Nephron (organoid): ENCODE data around the gene PCDH15.
"Not testable (repeated sequence)": the region's sequence is repeated elsewhere in the genome, so short reads cannot be mapped to it uniquely, and the experiment has no call there.

Experiments used
- H3K27ac Mint-ChIP-seq, 3 experiments: 2 replicates each; pipeline ENCODE4 v1.8.0; 2020; ENCODE audit warnings: mixed read lengths in 3 of 3, mild to moderate bottlenecking in 2 of 3, moderate library complexity in 1 of 3
- H3K27me3 Mint-ChIP-seq: 2 replicates; pipeline ENCODE4 v1.8.0; 2021; ENCODE audit warnings: low read depth, mild to moderate bottlenecking, moderate library complexity, mixed read lengths
- H3K36me3 Mint-ChIP-seq: 2 replicates; pipeline ENCODE4 v1.8.0; 2020; ENCODE audit warnings: low read depth, mixed read lengths
- H3K4me1 Mint-ChIP-seq: 2 replicates; pipeline ENCODE4 v1.8.0; 2020; ENCODE audit warnings: mixed read lengths
- H3K4me3 Mint-ChIP-seq, 3 experiments: 2 replicates each; pipeline ENCODE4 v1.8.0; 2020; ENCODE audit warnings: mild to moderate bottlenecking in 3 of 3, mixed read lengths in 3 of 3, moderate library complexity in 2 of 3
- H3K9me3 Mint-ChIP-seq: 2 replicates; pipeline ENCODE4 v1.8.0; 2020; ENCODE audit warnings: mixed read lengths
- TF ChIP-seq, protein P1 (sequence below), 3 experiments: fragments of 200-600 bp; sonication (generic); IDR thresholded peaks; one replicate each; pipeline ENCODE4 v1.5.0; 2021; ENCODE audit warnings: antibody characterized with exemption in 3 of 3; ENCODE audit not compliant: unreplicated experiment in 3 of 3

The PCDH15 gene

DNA sequence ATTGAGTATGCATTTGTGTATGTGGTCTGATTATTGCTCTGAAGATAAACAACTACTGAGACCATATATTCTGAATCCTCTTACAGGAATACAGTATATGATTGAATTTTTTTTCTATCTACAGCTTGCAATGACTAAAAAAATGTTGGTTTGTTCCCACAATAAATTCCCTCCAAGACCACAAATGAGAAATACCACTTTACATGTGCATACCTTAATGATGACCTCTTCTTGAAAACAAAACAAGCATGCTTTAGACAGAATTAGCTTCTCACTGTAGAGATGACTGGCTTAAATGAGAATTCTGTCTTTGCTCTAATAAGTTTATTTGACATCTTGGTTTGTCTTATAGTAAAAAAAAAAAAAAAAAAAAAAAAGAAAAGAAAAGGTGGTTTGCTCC, 241.5 kb downstream of the PCDH15 start:
- Mint-ChIP-seq H3K9me3 (no peaks in the 10 kb centered on the region), H3K27me3 (no peaks in the 10 kb centered on the region), H3K4me3 (no peak overlapping the region), H3K4me1 (no peaks in the 10 kb centered on the region), H3K36me3 (no peaks in the 10 kb centered on the region), H3K27ac (no peak overlapping the region)
- TF ChIP-seq, protein P1, sequence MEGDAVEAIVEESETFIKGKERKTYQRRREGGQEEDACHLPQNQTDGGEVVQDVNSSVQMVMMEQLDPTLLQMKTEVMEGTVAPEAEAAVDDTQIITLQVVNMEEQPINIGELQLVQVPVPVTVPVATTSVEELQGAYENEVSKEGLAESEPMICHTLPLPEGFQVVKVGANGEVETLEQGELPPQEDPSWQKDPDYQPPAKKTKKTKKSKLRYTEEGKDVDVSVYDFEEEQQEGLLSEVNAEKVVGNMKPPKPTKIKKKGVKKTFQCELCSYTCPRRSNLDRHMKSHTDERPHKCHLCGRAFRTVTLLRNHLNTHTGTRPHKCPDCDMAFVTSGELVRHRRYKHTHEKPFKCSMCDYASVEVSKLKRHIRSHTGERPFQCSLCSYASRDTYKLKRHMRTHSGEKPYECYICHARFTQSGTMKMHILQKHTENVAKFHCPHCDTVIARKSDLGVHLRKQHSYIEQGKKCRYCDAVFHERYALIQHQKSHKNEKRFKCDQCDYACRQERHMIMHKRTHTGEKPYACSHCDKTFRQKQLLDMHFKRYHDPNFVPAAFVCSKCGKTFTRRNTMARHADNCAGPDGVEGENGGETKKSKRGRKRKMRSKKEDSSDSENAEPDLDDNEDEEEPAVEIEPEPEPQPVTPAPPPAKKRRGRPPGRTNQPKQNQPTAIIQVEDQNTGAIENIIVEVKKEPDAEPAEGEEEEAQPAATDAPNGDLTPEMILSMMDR (IDR thresholded peaks at IDR 0.05; ENCODE audit: unreplicated experiment in 3 of 3) = no peak

DNA sequence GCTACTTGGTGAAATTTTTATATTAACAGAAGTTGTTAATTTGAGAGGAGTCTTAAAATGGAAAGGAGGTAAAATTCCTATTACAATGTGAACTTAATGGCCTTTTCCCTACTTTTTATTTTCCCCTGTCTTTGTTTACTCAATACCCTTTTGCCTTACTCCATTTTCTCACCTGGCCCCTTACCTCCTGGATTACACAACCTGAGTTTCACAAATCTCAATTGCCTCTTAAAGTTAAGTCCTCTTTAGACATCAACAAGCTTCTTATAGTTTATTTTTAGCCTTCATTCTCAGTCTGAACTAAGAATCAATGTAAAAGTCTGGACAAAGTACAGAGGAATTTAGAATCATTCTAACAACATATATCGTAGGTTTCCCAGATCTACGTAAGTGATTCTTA, 247.0 kb downstream of the PCDH15 start:
- Mint-ChIP-seq H3K27ac (no peak overlapping the region), H3K36me3 (no peaks in the 10 kb centered on the region), H3K27me3 (no peaks in the 10 kb centered on the region), H3K9me3 (no peaks in the 10 kb centered on the region), H3K4me1 (no peaks in the 10 kb centered on the region), H3K4me3 (no peak overlapping the region)
- TF ChIP-seq, protein P1 (IDR thresholded peaks at IDR 0.05; ENCODE audit: unreplicated experiment in 3 of 3) = no peak

DNA sequence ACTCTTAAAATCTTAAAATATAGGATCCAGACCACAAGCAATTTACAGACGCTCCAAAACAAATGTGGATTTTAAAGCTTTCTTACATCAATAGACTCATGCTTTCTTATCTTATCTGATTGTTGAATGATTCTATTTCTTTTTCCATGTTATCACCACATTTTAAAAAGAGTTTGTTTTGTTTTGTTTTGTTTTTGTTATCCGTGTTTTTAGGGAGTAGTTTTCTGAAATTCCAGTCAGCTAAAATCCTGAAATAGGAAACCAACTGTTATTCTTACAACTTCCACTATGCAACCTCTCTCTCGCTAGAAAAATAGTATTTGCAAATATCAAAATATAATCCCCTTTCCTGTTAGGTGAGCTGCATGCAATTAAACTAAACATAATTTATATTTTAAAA, 251.0 kb downstream of the PCDH15 start:
- Mint-ChIP-seq H3K27me3 (no peaks in the 10 kb centered on the region), H3K4me1 (no peaks in the 10 kb centered on the region), H3K9me3 (no peaks in the 10 kb centered on the region), H3K27ac (no peak overlapping the region), H3K36me3 (no peaks in the 10 kb centered on the region), H3K4me3 (no peak overlapping the region)
- TF ChIP-seq, protein P1 (IDR thresholded peaks at IDR 0.05; ENCODE audit: unreplicated experiment in 3 of 3) = no peak

DNA sequence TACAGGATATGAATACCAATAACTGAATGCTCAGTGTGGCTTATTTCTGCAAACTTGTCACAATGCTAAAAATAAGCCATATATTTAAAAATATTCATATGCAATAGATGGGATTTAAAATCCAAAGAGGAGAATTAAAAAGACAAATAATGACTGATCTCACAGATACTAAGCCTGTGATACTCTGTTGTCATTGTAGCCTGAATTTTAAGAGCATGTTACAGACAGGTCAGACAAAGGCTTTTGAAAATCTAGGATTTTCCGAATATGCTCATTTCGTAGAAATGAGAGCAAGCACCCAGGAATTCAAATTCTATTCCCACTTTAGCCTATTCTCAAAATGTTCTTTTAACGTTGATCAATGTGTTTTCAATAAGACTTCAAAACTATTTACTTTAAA, 269.7 kb downstream of the PCDH15 start:
- Mint-ChIP-seq H3K4me1 (no peaks in the 10 kb centered on the region), H3K9me3 (no peaks in the 10 kb centered on the region), H3K4me3 (no peak overlapping the region), H3K27me3 (no peaks in the 10 kb centered on the region), H3K36me3 (no peaks in the 10 kb centered on the region), H3K27ac (no peak overlapping the region)
- TF ChIP-seq, protein P1 (IDR thresholded peaks at IDR 0.05; ENCODE audit: unreplicated experiment in 3 of 3) = no peak

DNA sequence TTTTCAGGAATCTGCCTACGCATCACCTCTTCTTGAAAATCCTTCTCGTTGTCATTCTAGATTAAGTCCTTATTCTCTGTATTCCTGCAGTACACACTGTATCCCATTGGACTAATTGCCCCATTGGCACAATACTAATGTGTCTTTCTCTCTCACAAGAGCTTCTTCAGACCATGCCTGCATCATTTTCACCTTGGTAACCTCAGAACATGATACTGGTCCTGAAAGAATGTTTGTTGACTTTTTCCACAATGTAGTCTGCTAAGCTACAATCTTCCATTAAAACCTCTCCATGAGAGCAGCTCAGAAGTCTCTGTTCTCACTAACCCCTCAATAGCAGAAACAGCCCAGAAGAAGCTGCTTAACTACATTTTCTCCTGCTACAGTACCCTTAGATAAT, 270.7 kb downstream of the PCDH15 start:
- Mint-ChIP-seq H3K27ac (no peak overlapping the region), H3K4me1 (no peaks in the 10 kb centered on the region), H3K4me3 (no peak overlapping the region), H3K9me3 (no peaks in the 10 kb centered on the region), H3K36me3 (no peaks in the 10 kb centered on the region), H3K27me3 (no peaks in the 10 kb centered on the region)
- TF ChIP-seq, protein P1 (IDR thresholded peaks at IDR 0.05; ENCODE audit: unreplicated experiment in 3 of 3) = no peak

DNA sequence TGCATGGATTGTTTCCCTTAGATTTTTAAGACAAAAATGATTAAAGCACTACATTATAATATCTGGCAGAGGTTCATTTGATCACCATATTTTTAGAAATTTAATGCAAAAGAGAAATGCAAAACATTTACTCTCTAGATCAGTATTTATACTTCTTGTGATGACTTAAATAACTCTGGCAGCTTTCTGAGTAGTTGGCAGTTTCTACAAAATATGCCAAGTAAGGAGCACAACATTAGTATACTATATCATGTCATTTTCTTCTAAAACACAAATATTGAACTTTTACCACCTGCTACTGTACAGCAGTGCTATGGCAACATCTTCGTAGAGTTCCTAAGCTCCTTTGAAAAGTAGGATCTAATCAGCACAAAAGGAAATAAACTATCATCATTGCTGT, 275.2 kb downstream of the PCDH15 start:
- Mint-ChIP-seq H3K27ac (no peak overlapping the region), H3K27me3 (no peaks in the 10 kb centered on the region), H3K4me1 (no peaks in the 10 kb centered on the region), H3K36me3 (no peaks in the 10 kb centered on the region), H3K4me3 (no peak overlapping the region), H3K9me3 (no peaks in the 10 kb centered on the region)
- TF ChIP-seq, protein P1 (IDR thresholded peaks at IDR 0.05; ENCODE audit: unreplicated experiment in 3 of 3) = no peak

DNA sequence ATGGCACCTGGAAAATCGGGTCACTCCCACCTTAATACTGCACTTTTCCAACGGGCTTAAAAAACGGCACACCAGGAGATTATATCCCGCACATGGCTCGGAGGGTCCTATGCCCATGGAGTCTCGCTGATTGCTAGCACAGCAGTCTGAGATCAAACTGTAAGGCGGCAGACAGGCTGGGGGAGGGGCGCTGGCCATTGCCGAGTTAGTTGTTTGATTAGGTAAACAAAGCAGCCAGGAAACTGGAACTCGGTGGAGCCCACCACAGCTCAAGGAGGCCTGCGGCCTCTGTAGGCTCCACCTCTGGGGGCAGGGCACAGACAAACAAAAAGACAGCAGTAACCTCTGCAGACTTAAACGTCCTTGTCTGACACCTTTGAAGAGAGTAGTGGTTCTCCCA, 285.8 kb downstream of the PCDH15 start:
- H3K27ac Mint-ChIP-seq, H3K36me3 Mint-ChIP-seq, H3K4me3 Mint-ChIP-seq, H3K4me1 Mint-ChIP-seq, H3K27me3 Mint-ChIP-seq: not testable (repeated sequence)
- peaks cover 20% of the 10 kb centered on the region for H3K9me3 Mint-ChIP-seq
